Right lobe of liver (tissue), 6 donors: ENCODE measurements around the gene ACOT8. TPM values are rescaled to one million over a fixed set of nuclear protein-coding genes. Genes with fewer than 3 reads are reported as not detected.

Source experiments
- ATAC-seq, 4 donors: fragments of 200-7000 bp; cut with Tn5 transposase; one replicate each; pipeline ENCODE4 v1.9.1; 2020; ENCODE audit warnings: mild to moderate bottlenecking in 4 of 4, moderate library complexity in 4 of 4
- DNase-seq, 3 donors: peaks; one replicate each; pipeline ENCODE4 v3.0.0-alpha.2; 2020
- H3K27ac ChIP-seq, 3 donors: fragments of 200-600 bp; one replicate each; pipeline ENCODE4 v1.8.0; 2022
- H3K27me3 ChIP-seq, 2 donors: fragments of 200-600 bp; one replicate each; pipeline ENCODE4 v1.8.0; 2022
- H3K36me3 ChIP-seq, 4 donors: fragments of 200-600 bp; sonication (generic) in 1 of 4; one replicate each; pipeline versions ENCODE4 v1.5.1 to v1.8.0; 2017 to 2022; ENCODE audit warnings: control low read depth in 1 of 4
- H3K4me1 ChIP-seq, 4 donors: fragments of 200-600 bp; sonication (generic) in 1 of 4; one replicate each; pipeline versions ENCODE4 v1.5.1 to v1.8.0; 2017 to 2022; ENCODE audit warnings: control low read depth in 1 of 4
- H3K4me3 ChIP-seq, 3 donors: fragments of 200-600 bp; one replicate each; pipeline ENCODE4 v1.8.0; 2022
- H3K9me3 ChIP-seq, 4 donors: fragments of 200-600 bp; sonication (generic) in 1 of 4; one replicate each; pipeline versions ENCODE4 v1.5.1 to v1.8.0; 2017 to 2022; ENCODE audit warnings: control low read depth in 1 of 4
- CTCF ChIP-seq, 4 donors: fragments of 200-600 bp in 3 of 4; fragments of 450-650 bp in 1 of 4; IDR thresholded peaks; one replicate each; pipeline versions ENCODE4 v1.5.1 to v1.8.0; 2016 to 2022; ENCODE audit warnings: antibody characterized with exemption in 4 of 4, mild to moderate bottlenecking in 2 of 4
- POLR2A ChIP-seq: fragments of 450-650 bp; IDR thresholded peaks from one replicate; pipeline ENCODE4 v1.6.1; 2017; ENCODE audit warnings: antibody characterized with exemption, mild to moderate bottlenecking
- WGBS: methylation state at CpG from one replicate; pipeline ENCODE4 v1.1.6; 2018; ENCODE audit warnings: low coverage, low lambda C conversion rate; ENCODE audit not compliant: insufficient coverage; ENCODE audit errors: missing lambda C conversion rate; 5-methylcytosine and 5-hydroxymethylcytosine counted together
- intact Hi-C, 2 donors: fragments of 100-400 bp; cut with DNase I; formaldehyde crosslinking; loops; one replicate each; pipeline versions ENCODE4 v1.11.2 to v1.14.1; 2022
- total RNA-seq, 6 experiments: library from RNA; depleted of rRNA in 2 of 6; stranded (reverse); fragments of >200 nt in 2 of 6; fragmentation: NEBNext Ultra II Directional in 3 of 6; extraction: Animal tissue kit (Norgen Biotek cat#: 25700) in 3 of 6; gene quantifications; one replicate each; pipeline versions ENCODE4 v1.1.0 to v1.2.4, GENCODE V29; 2016 to 2023
- donor health status: DM: no; HTN: yes; CAD: no.
- donor health status: DM: no; HTN: no; CAD: no.
- donor health status: DM: no; HTN: no; CAD: no.
- donor health status: DM: no; HTN: yes; CAD: no.
- donor health status: DM: no; HTN: yes; CAD: no.

ACOT8 gene
- total RNA-seq, 6 experiments from 2014 or later = 13.9 to 32.1 (median 19.4) TPM

GRCh38 chr20:45840700-45841198, 16.4 kb downstream of the ACOT8 start:
- Histone ChIP-seq H3K9me3 (no peaks in the 10 kb centered on the region), H3K27me3 (no peaks in the 10 kb centered on the region), H3K4me3 (no peak overlapping the region), H3K4me1 (no peaks in the 10 kb centered on the region), H3K27ac (no peak overlapping the region), H3K36me3 (peaks cover 0 to 38% (median 12%) of the 10 kb centered on the region in 4 donors)
- no peak for DNase-seq
- WGBS = no CpG with 5 or more reads among the region's 25 CpGs
- intact Hi-C loops = no loop called here
- TF ChIP-seq POLR2A (no peak), CTCF (IDR thresholded peaks at IDR 0.05) (no peak)
- peak in 1 of 4 donors; percentile 13 for ATAC-seq

GRCh38 chr20:45836841-45837240, 20.4 kb downstream of the ACOT8 start:
- TF ChIP-seq CTCF (IDR thresholded peaks at IDR 0.05) (no peak), POLR2A (no peak)
- WGBS = no CpG with 5 or more reads among the region's 1 CpG
- intact Hi-C loops = no loop called here
- Histone ChIP-seq H3K9me3 (no peaks in the 10 kb centered on the region), H3K36me3 (peaks cover 0 to 9% (median 0%) of the 10 kb centered on the region in 4 donors), H3K4me3 (no peak overlapping the region), H3K27ac (no peak overlapping the region), H3K4me1 (peaks cover 0 to 7% (median 0%) of the 10 kb centered on the region in 4 donors), H3K27me3 (no peaks in the 10 kb centered on the region)
- ATAC-seq (no peak), DNase-seq (no peak)

- ATAC-seq (no peak), DNase-seq (no peak)
- Histone ChIP-seq H3K9me3 (no peaks in the 10 kb centered on the region), H3K4me3 (no peak overlapping the region), H3K27ac (no peak overlapping the region), H3K4me1 (peaks cover 0 to 7% (median 0%) of the 10 kb centered on the region in 4 donors), H3K36me3 (peaks cover 0 to 2% (median 0%) of the 10 kb centered on the region in 4 donors), H3K27me3 (no peaks in the 10 kb centered on the region)
- 96% methylated on average over 5 of the region's 5 CpGs for WGBS
- TF ChIP-seq POLR2A (no peak), CTCF (IDR thresholded peaks at IDR 0.05) (no peak)
- intact Hi-C loops = no loop called here
These were observed 21.4 kb downstream of the ACOT8 start for GRCh38 chr20:45835825-45836224.

GRCh38 chr20:45835329-45835765, 21.8 kb downstream of the ACOT8 start:
- TF ChIP-seq POLR2A (no peak), CTCF (IDR thresholded peaks at IDR 0.05) (no peak)
- H3K27ac ChIP-seq = no peak overlapping the region
- no peaks in the 10 kb centered on the region for H3K27me3 ChIP-seq
- H3K4me3 ChIP-seq = no peak overlapping the region
- ATAC-seq = no peak
- 49% methylated on average over 3 of the region's 3 CpGs for WGBS
- peaks cover 0 to 7% (median 0%) of the 10 kb centered on the region in 4 donors for H3K4me1 ChIP-seq
- no peak for DNase-seq
- H3K36me3 ChIP-seq = no peaks in the 10 kb centered on the region
- intact Hi-C loops = no loop called here
- H3K9me3 ChIP-seq = no peaks in the 10 kb centered on the region
